ENCODE data around the gene IL17RC. TPM values are rescaled to one million over a fixed set of nuclear protein-coding genes. Genes with fewer than 3 reads are reported as not detected.

Gene IL17RC
- total RNA-seq, 1 donor from 2014 or later = 39.6 TPM

DNA sequence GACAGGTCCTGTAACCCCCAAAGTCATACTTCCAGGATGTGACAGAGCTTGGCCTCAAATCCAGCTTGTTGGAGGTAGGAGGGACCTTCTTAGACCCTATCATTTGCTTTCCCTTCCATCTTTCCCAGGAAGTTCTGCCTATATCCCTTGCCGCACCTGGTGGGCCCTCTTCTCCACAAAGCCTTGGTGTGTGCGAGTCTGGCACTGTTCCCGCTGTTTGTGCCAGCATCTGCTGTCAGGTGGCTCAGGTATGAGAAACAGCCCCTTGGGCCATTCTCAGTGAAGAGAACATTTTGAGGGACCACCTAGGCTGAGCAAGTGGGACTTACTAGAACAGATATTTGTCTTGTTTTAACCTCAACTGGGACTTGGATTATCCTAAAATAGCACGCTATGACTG is 13.0 kb upstream of the IL17RC start:
- Histone ChIP-seq H3K4me3 (ENCODE audit: low read depth, low read length) (no peak overlapping the region), H3K36me3 (ENCODE audit: control insufficient read depth, insufficient read depth, low read length) (no peaks in the 10 kb centered on the region), H3K27me3 (ENCODE audit: control insufficient read depth, insufficient read depth, low read length) (no peaks in the 10 kb centered on the region)
- no peak for DNase-seq (ENCODE audit: low read depth)
- TF ChIP-seq, protein P1, sequence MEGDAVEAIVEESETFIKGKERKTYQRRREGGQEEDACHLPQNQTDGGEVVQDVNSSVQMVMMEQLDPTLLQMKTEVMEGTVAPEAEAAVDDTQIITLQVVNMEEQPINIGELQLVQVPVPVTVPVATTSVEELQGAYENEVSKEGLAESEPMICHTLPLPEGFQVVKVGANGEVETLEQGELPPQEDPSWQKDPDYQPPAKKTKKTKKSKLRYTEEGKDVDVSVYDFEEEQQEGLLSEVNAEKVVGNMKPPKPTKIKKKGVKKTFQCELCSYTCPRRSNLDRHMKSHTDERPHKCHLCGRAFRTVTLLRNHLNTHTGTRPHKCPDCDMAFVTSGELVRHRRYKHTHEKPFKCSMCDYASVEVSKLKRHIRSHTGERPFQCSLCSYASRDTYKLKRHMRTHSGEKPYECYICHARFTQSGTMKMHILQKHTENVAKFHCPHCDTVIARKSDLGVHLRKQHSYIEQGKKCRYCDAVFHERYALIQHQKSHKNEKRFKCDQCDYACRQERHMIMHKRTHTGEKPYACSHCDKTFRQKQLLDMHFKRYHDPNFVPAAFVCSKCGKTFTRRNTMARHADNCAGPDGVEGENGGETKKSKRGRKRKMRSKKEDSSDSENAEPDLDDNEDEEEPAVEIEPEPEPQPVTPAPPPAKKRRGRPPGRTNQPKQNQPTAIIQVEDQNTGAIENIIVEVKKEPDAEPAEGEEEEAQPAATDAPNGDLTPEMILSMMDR (IDR thresholded peaks at IDR 0.05; ENCODE audit: insufficient read depth, low read length, poor library complexity, severe bottlenecking) = no peak

DNA sequence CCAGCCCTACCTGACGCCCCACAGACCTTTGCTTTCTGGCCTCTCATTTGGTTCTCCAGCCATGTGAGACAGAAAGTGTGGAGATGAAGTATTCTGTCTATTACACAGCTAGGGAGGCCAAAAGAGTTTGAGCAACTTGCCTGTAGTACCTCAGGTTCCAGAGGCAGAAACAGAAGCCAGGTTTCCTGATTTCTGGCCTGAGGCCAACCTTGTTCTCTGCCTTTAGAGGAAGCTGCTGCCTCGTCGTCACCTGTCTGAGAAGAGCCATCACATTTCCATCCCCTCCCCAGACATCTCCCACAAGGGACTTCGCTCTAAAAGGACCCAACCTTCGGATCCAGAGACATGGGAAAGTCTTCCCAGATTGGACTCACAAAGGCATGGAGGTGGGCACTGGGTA is 10.4 kb upstream of the IL17RC start:
- TF ChIP-seq, protein P1 (IDR thresholded peaks at IDR 0.05; ENCODE audit: insufficient read depth, low read length, poor library complexity, severe bottlenecking) = no peak
- DNase-seq (ENCODE audit: low read depth) = no peak
- Histone ChIP-seq H3K36me3 (ENCODE audit: control insufficient read depth, insufficient read depth, low read length) (no peaks in the 10 kb centered on the region), H3K4me3 (ENCODE audit: low read depth, low read length) (no peak overlapping the region), H3K27me3 (ENCODE audit: control insufficient read depth, insufficient read depth, low read length) (no peaks in the 10 kb centered on the region)

DNA sequence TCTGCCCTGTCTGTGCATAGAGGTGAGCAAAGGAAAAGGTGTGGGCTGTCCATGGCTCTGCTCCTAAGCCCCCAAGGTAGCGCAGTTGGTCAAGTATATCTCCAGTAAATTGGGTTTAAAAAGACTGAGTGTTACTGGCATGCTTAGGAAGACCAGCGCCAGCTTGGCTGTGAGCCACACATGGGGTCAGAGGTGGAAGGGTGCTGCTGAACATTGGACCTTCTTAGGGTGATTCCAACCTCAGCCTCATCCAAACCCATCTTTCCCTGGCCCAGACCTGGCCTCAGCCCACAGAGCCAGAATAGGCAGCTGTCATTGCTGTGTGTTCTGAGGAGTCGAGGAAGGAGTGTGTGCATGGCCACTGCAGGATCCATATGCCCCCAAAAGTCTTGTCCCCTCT is 8.6 kb upstream of the IL17RC start:
- H3K4me3 ChIP-seq (ENCODE audit: low read depth, low read length) = no peak overlapping the region
- no peaks in the 10 kb centered on the region for H3K27me3 ChIP-seq (ENCODE audit: control insufficient read depth, insufficient read depth, low read length)
- H3K36me3 ChIP-seq (ENCODE audit: control insufficient read depth, insufficient read depth, low read length) = no peaks in the 10 kb centered on the region
- no peak for DNase-seq (ENCODE audit: low read depth)
- TF ChIP-seq, protein P1 (IDR thresholded peaks at IDR 0.05; ENCODE audit: insufficient read depth, low read length, poor library complexity, severe bottlenecking) = no peak

DNA sequence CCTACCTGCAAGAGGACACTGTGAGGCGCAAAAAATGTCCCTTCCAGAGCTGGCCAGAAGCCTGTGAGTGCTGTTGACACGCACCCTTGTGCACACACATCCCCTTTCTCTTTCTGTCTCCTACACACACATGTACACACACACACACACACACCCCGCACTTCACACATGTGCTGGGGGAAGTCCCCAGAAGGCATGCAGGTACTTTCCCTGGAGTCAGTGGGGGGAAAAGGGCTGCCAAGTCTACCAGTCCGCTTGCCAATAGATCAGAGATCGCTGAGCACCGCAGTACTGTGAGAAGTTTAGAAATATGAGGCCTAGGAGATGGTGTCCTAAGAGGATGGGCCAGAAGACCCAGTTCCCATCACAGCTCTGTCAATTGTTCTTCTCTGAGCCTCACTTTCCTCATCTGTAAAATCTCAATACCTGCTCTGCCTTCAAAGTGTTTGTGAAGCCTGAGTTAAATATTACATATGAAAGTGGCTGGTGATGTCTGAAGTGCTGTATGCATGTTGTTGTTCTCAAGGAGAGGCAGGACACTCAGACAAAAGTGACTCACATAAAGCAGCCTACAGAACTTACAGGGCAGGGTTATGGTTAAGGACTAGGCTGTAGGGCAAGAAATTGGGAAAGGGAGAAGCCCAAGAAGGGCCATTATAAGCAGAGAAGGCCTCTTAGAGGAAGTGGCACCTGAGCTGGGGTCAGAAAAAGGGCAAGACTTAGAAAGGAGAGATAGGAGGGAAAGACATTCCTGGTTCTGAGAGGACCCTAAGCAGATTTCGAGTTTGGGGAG is 7.5 kb upstream of the IL17RC start:
- H3K36me3 ChIP-seq (ENCODE audit: control insufficient read depth, insufficient read depth, low read length) = no peaks in the 10 kb centered on the region
- no peak overlapping the region for H3K4me3 ChIP-seq (ENCODE audit: low read depth, low read length)
- H3K27me3 ChIP-seq (ENCODE audit: control insufficient read depth, insufficient read depth, low read length) = no peaks in the 10 kb centered on the region
- no peak for DNase-seq (ENCODE audit: low read depth)
- TF ChIP-seq, protein P1 (IDR thresholded peaks at IDR 0.05; ENCODE audit: insufficient read depth, low read length, poor library complexity, severe bottlenecking) = no peak

DNA sequence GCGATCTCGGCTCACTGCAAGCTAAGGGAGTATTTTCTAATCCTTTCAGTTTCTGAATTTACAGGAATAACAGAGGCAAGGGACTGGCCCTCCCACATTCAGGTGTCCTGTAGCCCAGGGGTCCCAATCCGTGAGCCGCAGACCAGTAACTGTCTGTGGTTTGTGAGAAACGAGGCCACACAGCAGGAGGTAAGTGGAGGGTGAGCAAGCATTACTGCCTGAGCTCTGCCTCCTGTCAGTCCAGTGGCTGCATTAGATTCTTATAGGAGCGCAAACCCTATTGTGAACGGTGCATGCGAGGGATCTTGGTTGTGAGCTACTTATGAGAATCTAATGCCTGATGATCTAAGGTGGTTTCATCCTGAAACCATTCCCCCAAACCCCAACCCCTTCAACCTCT is 5.0 kb upstream of the IL17RC start:
- no peak for DNase-seq (ENCODE audit: low read depth)
- Histone ChIP-seq H3K27me3 (ENCODE audit: control insufficient read depth, insufficient read depth, low read length) (no peaks in the 10 kb centered on the region), H3K4me3 (ENCODE audit: low read depth, low read length) (no peak overlapping the region), H3K36me3 (ENCODE audit: control insufficient read depth, insufficient read depth, low read length) (no peaks in the 10 kb centered on the region)
- TF ChIP-seq, protein P1 (IDR thresholded peaks at IDR 0.05; ENCODE audit: insufficient read depth, low read length, poor library complexity, severe bottlenecking) = no peak
